Keratinocyte (primary cell): ENCODE results near the gene TDRD1. TPM values are rescaled to one million over a fixed set of nuclear protein-coding genes. Genes with fewer than 3 reads are reported as not detected.

Source experiments
- DNase-seq: peaks from one replicate; pipeline ENCODE4 v3.0.0-alpha.2; 2011; ENCODE audit warnings: low read depth, missing footprints, low spot score
- FAIRE-seq: peaks from 2 replicates; lab custom pipeline; 2011; peaks lifted over from hg19 to GRCh38; lab: Jason Lieb, UNC
- H2AFZ ChIP-seq: 2 replicates; pipeline ENCODE4 v1.6.0; 2012; ENCODE audit warnings: low read length, control low read depth, inconsistent platforms; ENCODE audit not compliant: control insufficient read depth
- H3K27ac ChIP-seq: 2 replicates; pipeline ENCODE4 v1.5.1; 2011; ENCODE audit warnings: low read length; ENCODE audit not compliant: control insufficient read depth, insufficient read depth
- H3K27me3 ChIP-seq: 3 replicates; pipeline ENCODE4 v1.6.0; 2011; ENCODE audit warnings: low read length; ENCODE audit not compliant: control insufficient read depth, insufficient read depth; ENCODE audit errors: extremely low read depth
- H3K36me3 ChIP-seq, 2 experiments: 2 replicates in 1 of 2; 3 replicates in 1 of 2; pipeline ENCODE4 v1.5.1; 2011; ENCODE audit warnings: low read length in 2 of 2, mild to moderate bottlenecking in 1 of 2; ENCODE audit not compliant: control insufficient read depth in 2 of 2, insufficient read depth in 2 of 2; ENCODE audit errors: extremely low read depth in 1 of 2
- H3K4me1 ChIP-seq: 3 replicates; pipeline ENCODE4 v1.5.1; 2011; ENCODE audit warnings: low read length; ENCODE audit not compliant: control insufficient read depth, insufficient read depth; ENCODE audit errors: extremely low read depth
- H3K4me2 ChIP-seq: 3 replicates; pipeline ENCODE4 v1.6.0; 2011; ENCODE audit warnings: low read depth, low read length; ENCODE audit not compliant: control insufficient read depth, insufficient read depth; ENCODE audit errors: extremely low read depth
- H3K4me3 ChIP-seq, 3 experiments: fragments of 200-600 bp in 1 of 3; sonication (generic) in 1 of 3; 2 replicates in 2 of 3; 3 replicates in 1 of 3; pipeline ENCODE4 v1.5.1; 2011 to 2016; ENCODE audit warnings: low read length in 3 of 3, mild to moderate bottlenecking in 3 of 3, control low read depth in 2 of 3, inconsistent platforms in 1 of 3, low read depth in 1 of 3, mixed read lengths in 1 of 3, mixed run types in 1 of 3, moderate library complexity in 1 of 3; ENCODE audit not compliant: control insufficient read depth in 2 of 3, insufficient read depth in 2 of 3; ENCODE audit errors: extremely low read depth in 1 of 3
- H3K79me2 ChIP-seq: 2 replicates; pipeline ENCODE4 v1.6.0; 2012; ENCODE audit warnings: low read length; ENCODE audit not compliant: control insufficient read depth, insufficient read depth
- H3K9ac ChIP-seq: 3 replicates; pipeline ENCODE4 v1.6.0; 2011; ENCODE audit warnings: low read length; ENCODE audit not compliant: control insufficient read depth, insufficient read depth; ENCODE audit errors: extremely low read depth
- H3K9me1 ChIP-seq: 3 replicates; pipeline ENCODE4 v1.6.0; 2011; ENCODE audit warnings: low read length; ENCODE audit not compliant: control insufficient read depth, insufficient read depth; ENCODE audit errors: extremely low read depth
- H3K9me3 ChIP-seq: 2 replicates; pipeline ENCODE4 v1.5.1; 2012; ENCODE audit warnings: low read depth, low read length; ENCODE audit not compliant: control insufficient read depth
- H4K20me1 ChIP-seq: 3 replicates; pipeline ENCODE4 v1.6.0; 2011; ENCODE audit warnings: low read length; ENCODE audit not compliant: control insufficient read depth, insufficient read depth; ENCODE audit errors: extremely low read depth
- EZH2 ChIP-seq: IDR thresholded peaks from one replicate; pipeline ENCODE4 v1.6.1; 2012; ENCODE audit warnings: inconsistent platforms, mild to moderate bottlenecking, low read length, moderate library complexity
- dilution Hi-C: fragments of 300-500 bp; cut with MboI; formaldehyde crosslinking; loops from one replicate; pipeline ENCODE4 v1.7.0; 2020; ENCODE audit warnings: low sequenced_read_pairs; ENCODE audit not compliant: extremely low pct_ligation_motif_present
- polyA plus RNA-seq, 5 experiments: library from polyadenylated mRNA; depleted of rRNA in 3 of 5; stranded (reverse) in 3 of 5; stranded (forward) in 1 of 5; unstranded in 1 of 5; fragments of >200 nt; gene quantifications; 1 replicate in 1 of 5; 2 replicates in 3 of 5; 3 replicates in 1 of 5; pipeline versions ENCODE4 v1.2.1 to v1.2.3, GENCODE V29; 2011 to 2012; ENCODE audit warnings: missing spikeins in 2 of 5, low read depth in 1 of 5, low replicate concordance in 1 of 5
- TF ChIP-seq, protein P1 (sequence below), 3 experiments: IDR thresholded peaks in 1 of 3; conservative IDR thresholded peaks in 1 of 3; optimal IDR thresholded peaks in 1 of 3; 2 replicates in 2 of 3; 3 replicates in 1 of 3; pipeline versions ENCODE3 to v1.5.1; 2011; ENCODE audit warnings: low read length in 3 of 3, mild to moderate bottlenecking in 3 of 3, moderate library complexity in 2 of 3, control low read depth in 1 of 3, inconsistent platforms in 1 of 3; ENCODE audit not compliant: insufficient read depth in 2 of 3; ENCODE audit errors: extremely low read depth in 1 of 3

The TDRD1 gene
- polyA plus RNA-seq, 1 donor (not counting 4 experiments of a cell fraction or from before 2014, with no cell fraction given), result 0.56 TPM

DNA sequence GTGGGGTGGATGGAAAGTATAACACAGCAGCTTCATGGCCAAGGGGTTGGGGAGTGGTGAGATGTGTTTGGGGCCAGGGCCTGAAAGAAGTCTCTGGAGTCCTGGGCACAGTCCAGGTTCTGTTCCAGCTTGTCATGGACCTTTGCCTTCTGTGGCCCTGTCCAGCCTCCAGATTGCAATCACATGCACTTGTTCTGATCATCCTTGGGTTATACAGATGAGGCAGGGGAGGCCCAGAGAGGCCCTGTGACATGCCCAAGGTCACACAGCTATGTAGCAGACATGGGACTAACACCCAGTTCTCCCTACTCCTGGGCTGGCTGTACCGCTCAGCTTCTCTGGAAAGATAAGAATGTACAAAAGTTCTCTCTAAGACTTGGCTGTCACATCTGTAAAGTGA, 71.6 kb downstream of the TDRD1 start:
- Histone ChIP-seq H3K27ac (no peak overlapping the region), H3K9ac (no peak overlapping the region), H3K27me3 (no peaks in the 10 kb centered on the region), H3K4me2 (no peak overlapping the region), H2AFZ (no peak overlapping the region), H4K20me1 (no peaks in the 10 kb centered on the region), H3K4me3 (no peak overlapping the region), H3K79me2 (no peaks in the 10 kb centered on the region), H3K9me1 (no peaks in the 10 kb centered on the region), H3K9me3 (no peaks in the 10 kb centered on the region), H3K36me3 (no peaks in the 10 kb centered on the region), H3K4me1 (peaks cover 19% of the 10 kb centered on the region)
- no peak for DNase-seq
- dilution Hi-C loops, result no loop called here
- FAIRE-seq, result no peak
- TF ChIP-seq EZH2, result no peak
- TF ChIP-seq, protein P1, sequence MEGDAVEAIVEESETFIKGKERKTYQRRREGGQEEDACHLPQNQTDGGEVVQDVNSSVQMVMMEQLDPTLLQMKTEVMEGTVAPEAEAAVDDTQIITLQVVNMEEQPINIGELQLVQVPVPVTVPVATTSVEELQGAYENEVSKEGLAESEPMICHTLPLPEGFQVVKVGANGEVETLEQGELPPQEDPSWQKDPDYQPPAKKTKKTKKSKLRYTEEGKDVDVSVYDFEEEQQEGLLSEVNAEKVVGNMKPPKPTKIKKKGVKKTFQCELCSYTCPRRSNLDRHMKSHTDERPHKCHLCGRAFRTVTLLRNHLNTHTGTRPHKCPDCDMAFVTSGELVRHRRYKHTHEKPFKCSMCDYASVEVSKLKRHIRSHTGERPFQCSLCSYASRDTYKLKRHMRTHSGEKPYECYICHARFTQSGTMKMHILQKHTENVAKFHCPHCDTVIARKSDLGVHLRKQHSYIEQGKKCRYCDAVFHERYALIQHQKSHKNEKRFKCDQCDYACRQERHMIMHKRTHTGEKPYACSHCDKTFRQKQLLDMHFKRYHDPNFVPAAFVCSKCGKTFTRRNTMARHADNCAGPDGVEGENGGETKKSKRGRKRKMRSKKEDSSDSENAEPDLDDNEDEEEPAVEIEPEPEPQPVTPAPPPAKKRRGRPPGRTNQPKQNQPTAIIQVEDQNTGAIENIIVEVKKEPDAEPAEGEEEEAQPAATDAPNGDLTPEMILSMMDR (optimal IDR thresholded peaks at IDR 0.05 in 1 of 3, IDR thresholded peaks at IDR 0.05 in 1 of 3, conservative IDR thresholded peaks at IDR 0.05 in 1 of 3; ENCODE audit: extremely low read depth in 1 of 3, insufficient read depth in 2 of 3, low read length in 3 of 3), result no peak

DNA sequence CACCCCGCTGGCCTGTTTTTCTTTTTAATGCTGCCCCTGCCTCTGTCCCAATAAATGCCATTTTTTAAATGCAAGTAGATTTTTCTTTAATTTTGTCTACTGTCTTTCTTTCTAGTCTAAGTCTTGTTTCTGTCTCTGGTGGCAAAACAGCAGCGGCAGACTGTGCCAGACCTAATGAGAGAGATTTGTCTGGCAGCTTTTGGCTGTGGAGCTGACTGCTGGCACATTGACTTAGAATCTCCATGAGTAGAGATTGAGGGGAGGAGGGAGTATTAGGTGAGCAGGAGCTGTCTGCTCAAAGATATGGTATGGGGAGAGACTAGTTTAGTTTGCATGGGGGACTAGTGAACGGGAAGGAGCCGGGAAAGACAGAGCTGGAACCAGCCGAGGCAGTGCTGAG, 72.9 kb downstream of the TDRD1 start:
- Histone ChIP-seq H3K27me3 (no peaks in the 10 kb centered on the region), H2AFZ (no peak overlapping the region), H3K4me2 (no peak overlapping the region), H3K27ac (no peak overlapping the region), H3K9me1 (no peaks in the 10 kb centered on the region), H3K4me3 (no peak overlapping the region), H3K4me1 (peaks cover 6% of the 10 kb centered on the region), H3K9ac (no peak overlapping the region), H3K79me2 (no peaks in the 10 kb centered on the region), H3K36me3 (no peaks in the 10 kb centered on the region), H4K20me1 (no peaks in the 10 kb centered on the region), H3K9me3 (no peaks in the 10 kb centered on the region)
- no peak for TF ChIP-seq EZH2
- TF ChIP-seq, protein P1 (optimal IDR thresholded peaks at IDR 0.05 in 1 of 3, IDR thresholded peaks at IDR 0.05 in 1 of 3, conservative IDR thresholded peaks at IDR 0.05 in 1 of 3; ENCODE audit: extremely low read depth in 1 of 3, insufficient read depth in 2 of 3, low read length in 3 of 3), result no peak
- FAIRE-seq (no peak), DNase-seq (no peak)
- dilution Hi-C loops, result no loop called here
